Calu3 (cell line): ENCODE data around the gene YPEL5. TPM values are rescaled to one million over a fixed set of nuclear protein-coding genes. Genes with fewer than 3 reads are reported as not detected.

Experiments
- BruUV-seq: library from RNA; stranded (reverse); fragments of 400-500 nt; replicated peaks from 2 replicates; lab custom pipeline; 2021; lab: Mats Ljungman, UMichigan
- CTCF ChIA-PET: fragments of 300-600 bp; sonication (Branson Sonifier 250); formaldehyde crosslinking; loops from one replicate; lab custom pipeline; 2022; ENCODE audit warnings: antibody characterized with exemption; lab: Charles Lee
- DNase-seq: peaks from one replicate; pipeline ENCODE4 v3.0.0; 2022
- H3K27ac Mint-ChIP-seq: one replicate; pipeline ENCODE4 v1.8.0; 2022; ENCODE audit warnings: mixed read lengths; ENCODE audit not compliant: unreplicated experiment
- H3K27me3 Mint-ChIP-seq: one replicate; pipeline ENCODE4 v1.8.0; 2022; ENCODE audit warnings: mixed read lengths; ENCODE audit not compliant: unreplicated experiment
- H3K36me3 Mint-ChIP-seq: one replicate; pipeline ENCODE4 v1.8.0; 2022; ENCODE audit warnings: mild to moderate bottlenecking, moderate library complexity, mixed read lengths; ENCODE audit not compliant: insufficient read depth, unreplicated experiment
- H3K4me1 Mint-ChIP-seq: one replicate; pipeline ENCODE4 v1.8.0; 2022; ENCODE audit warnings: mild to moderate bottlenecking, low read depth, mixed read lengths; ENCODE audit not compliant: unreplicated experiment
- H3K4me3 Mint-ChIP-seq: one replicate; pipeline ENCODE4 v1.8.0; 2022; ENCODE audit warnings: mild to moderate bottlenecking, low read depth, moderate library complexity, mixed read lengths; ENCODE audit not compliant: unreplicated experiment
- H3K9me3 Mint-ChIP-seq: one replicate; pipeline ENCODE4 v1.8.0; 2022; ENCODE audit warnings: low read depth, mixed read lengths; ENCODE audit not compliant: unreplicated experiment
- intact Hi-C: fragments of 100-400 bp; cut with micrococcal nuclease; formaldehyde crosslinking; loops from one replicate; pipeline ENCODE4 v1.10.0; 2022; ENCODE audit not compliant: unreplicated experiment
- total RNA-seq: library from RNA; stranded (reverse); gene quantifications from 2 replicates; pipeline ENCODE4 v1.2.3, GENCODE V29; 2022
- TF ChIP-seq, protein P1 (sequence below): fragments of 200-600 bp; IDR thresholded peaks from one replicate; pipeline ENCODE4 v1.8.0; 2022; ENCODE audit warnings: antibody characterized with exemption; ENCODE audit not compliant: unreplicated experiment

The YPEL5 gene
- total RNA-seq, 1 experiment from 2014 or later = 23.0 TPM

DNA sequence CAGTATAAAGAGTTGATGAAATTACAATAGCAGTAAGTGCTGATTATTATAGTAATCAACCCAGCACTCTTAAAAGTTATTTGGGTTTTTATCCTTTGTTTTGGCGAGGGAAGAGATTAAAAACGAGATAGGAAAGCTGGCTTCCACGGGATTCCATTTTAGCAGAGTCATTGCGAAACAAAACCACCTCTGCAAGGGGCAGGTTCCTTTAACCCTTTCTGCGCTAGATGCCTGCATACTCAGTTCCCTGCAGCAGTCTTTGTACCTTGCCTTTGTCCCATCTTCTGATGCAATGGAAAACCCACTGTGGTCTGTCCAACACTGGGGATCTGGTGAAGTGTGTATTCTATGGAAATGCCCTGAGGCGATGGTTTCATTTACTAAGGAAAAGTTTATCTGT lies 2.7 kb downstream of the YPEL5 start:
- TF ChIP-seq, protein P1, sequence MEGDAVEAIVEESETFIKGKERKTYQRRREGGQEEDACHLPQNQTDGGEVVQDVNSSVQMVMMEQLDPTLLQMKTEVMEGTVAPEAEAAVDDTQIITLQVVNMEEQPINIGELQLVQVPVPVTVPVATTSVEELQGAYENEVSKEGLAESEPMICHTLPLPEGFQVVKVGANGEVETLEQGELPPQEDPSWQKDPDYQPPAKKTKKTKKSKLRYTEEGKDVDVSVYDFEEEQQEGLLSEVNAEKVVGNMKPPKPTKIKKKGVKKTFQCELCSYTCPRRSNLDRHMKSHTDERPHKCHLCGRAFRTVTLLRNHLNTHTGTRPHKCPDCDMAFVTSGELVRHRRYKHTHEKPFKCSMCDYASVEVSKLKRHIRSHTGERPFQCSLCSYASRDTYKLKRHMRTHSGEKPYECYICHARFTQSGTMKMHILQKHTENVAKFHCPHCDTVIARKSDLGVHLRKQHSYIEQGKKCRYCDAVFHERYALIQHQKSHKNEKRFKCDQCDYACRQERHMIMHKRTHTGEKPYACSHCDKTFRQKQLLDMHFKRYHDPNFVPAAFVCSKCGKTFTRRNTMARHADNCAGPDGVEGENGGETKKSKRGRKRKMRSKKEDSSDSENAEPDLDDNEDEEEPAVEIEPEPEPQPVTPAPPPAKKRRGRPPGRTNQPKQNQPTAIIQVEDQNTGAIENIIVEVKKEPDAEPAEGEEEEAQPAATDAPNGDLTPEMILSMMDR = no peak
- Mint-ChIP-seq H3K4me1 (peaks cover 8% of the 10 kb centered on the region), H3K4me3 (no peak overlapping the region), H3K27ac (no peak overlapping the region), H3K36me3 (peaks cover 20% of the 10 kb centered on the region), H3K27me3 (peaks cover 3% of the 10 kb centered on the region), H3K9me3 (no peaks in the 10 kb centered on the region)
- no TSS peak for BruUV-seq
- CTCF ChIA-PET = interaction anchor here (2.2 kb wide), 1 partner anchor 15 kb away, joined by 6 read pairs; no protein-coding TSS in a partner anchor
- intact Hi-C loops = no loop called here
- no peak for DNase-seq

DNA sequence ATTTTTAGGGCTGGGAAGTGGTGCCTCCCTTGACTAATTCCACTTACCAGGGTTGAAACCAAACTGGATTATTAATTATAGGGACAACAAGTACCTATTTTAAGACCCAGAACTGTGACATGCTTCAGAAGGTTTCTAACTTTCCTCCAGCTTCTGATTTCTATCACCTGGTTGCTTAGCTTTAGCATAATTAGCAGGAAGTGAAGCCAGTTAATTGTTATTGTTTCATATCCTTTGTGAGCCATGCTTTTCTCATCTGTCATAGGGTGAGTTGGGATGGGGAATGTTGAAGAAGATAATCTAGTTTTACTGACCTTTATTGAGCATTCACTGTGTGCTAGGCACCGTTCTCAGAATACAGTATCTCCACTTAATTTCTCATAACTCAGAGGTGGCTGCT lies 3.2 kb downstream of the YPEL5 start:
- Mint-ChIP-seq H3K4me3 (no peak overlapping the region), H3K27ac (no peak overlapping the region), H3K27me3 (no peaks in the 10 kb centered on the region), H3K9me3 (no peaks in the 10 kb centered on the region), H3K4me1 (peaks cover 8% of the 10 kb centered on the region), H3K36me3 (peaks cover 20% of the 10 kb centered on the region)
- CTCF ChIA-PET = interaction anchor here (2.2 kb wide), 1 partner anchor 15 kb away, joined by 6 read pairs; no protein-coding TSS in a partner anchor
- TF ChIP-seq, protein P1 = no peak
- DNase-seq = no peak
- BruUV-seq = no TSS peak
- intact Hi-C loops = no loop called here

DNA sequence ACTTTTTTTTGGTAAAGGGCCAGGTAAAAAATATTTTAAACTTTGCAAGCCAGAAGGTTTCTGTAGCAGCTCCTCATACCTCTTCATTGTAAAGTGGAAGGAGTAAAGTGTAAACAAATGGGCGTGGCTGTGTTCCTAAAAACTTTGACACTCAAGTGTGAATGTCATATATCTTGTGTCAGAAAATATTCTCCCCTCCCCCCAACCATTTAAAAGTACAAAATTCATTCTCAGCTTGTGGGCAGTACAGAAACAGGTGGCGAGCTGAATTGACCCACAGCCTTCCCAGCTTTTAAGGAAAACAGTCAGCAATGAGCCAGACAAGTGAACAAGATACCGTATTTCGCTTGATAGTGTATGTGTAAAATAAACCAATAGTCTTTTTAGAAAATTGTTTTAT lies 4.0 kb downstream of the YPEL5 start:
- intact Hi-C loops = no loop called here
- no TSS peak for BruUV-seq
- peaks cover 20% of the 10 kb centered on the region for H3K36me3 Mint-ChIP-seq

DNA sequence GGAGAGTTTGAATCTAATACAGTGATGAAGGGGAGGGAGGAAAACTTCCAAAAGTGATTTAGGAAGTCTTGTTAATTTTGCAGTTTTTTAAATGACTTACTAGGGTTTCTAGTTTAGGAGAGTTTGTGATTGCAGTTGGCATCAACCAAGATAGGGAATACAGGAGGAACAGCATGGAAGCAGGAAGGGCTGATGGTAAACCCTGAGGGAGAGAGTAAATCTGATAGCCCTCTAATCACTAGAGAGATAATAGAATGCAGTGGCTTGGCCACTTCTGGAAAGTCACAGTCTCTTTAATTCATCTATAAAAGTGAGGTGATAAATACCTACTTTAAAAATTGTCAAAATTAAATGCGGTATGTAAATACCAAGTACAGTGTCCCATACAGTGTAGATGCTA lies 5.6 kb downstream of the YPEL5 start:
- no peak overlapping the region for H3K27ac Mint-ChIP-seq
- intact Hi-C loops = no loop called here
- CTCF ChIA-PET = no interaction called here
- no peak overlapping the region for H3K4me3 Mint-ChIP-seq
- H3K9me3 Mint-ChIP-seq = no peaks in the 10 kb centered on the region
- peaks cover 17% of the 10 kb centered on the region for H3K36me3 Mint-ChIP-seq
- TF ChIP-seq, protein P1 = no peak
- no peaks in the 10 kb centered on the region for H3K27me3 Mint-ChIP-seq
- BruUV-seq = no TSS peak
- H3K4me1 Mint-ChIP-seq = peaks cover 18% of the 10 kb centered on the region
- no peak for DNase-seq

More for the DNA sequence above, 4.0 kb downstream of the YPEL5 start:
- DNase-seq = no peak
- no peaks in the 10 kb centered on the region for H3K27me3 Mint-ChIP-seq
- CTCF ChIA-PET = interaction anchor here (0.6 to 2.2 kb wide), 2 partner anchors 14 to 61 kb away, joined by 3 to 6 read pairs; no protein-coding TSS in a partner anchor
- TF ChIP-seq, protein P1 = no peak
- H3K27ac Mint-ChIP-seq = no peak overlapping the region
- H3K4me1 Mint-ChIP-seq = peaks cover 10% of the 10 kb centered on the region
- H3K4me3 Mint-ChIP-seq = no peak overlapping the region
- H3K9me3 Mint-ChIP-seq = no peaks in the 10 kb centered on the region
